Right renal cortex interstitium (tissue), 3 donors: ENCODE measurements around the gene JAKMIP1. TPM values are rescaled to one million over a fixed set of nuclear protein-coding genes. Genes with fewer than 3 reads are reported as not detected.

Experiments
- DNase-seq, 3 donors: peaks; one replicate each; pipeline ENCODE4 v3.0.0-alpha.2; 2013; ENCODE audit warnings: low read depth in 3 of 3, low spot score in 2 of 3
- polyA plus RNA-seq, 3 donors: library from polyadenylated mRNA; unstranded; fragments of 120-200 nt; gene quantifications; one replicate each; pipeline ENCODE4 v1.2.1, GENCODE V29; 2013; ENCODE audit not compliant: insufficient read length in 3 of 3

The JAKMIP1 gene
- polyA plus RNA-seq, 3 donors, result 0.10 to 0.12 (median 0.10) TPM

- DNase-seq, result no peak
Observed at GRCh38 chr4:5979981-5980380, 220.4 kb downstream of the JAKMIP1 start.

- no peak for DNase-seq
Observed at GRCh38 chr4:5976921-5977320, 223.4 kb downstream of the JAKMIP1 start.

DNA sequence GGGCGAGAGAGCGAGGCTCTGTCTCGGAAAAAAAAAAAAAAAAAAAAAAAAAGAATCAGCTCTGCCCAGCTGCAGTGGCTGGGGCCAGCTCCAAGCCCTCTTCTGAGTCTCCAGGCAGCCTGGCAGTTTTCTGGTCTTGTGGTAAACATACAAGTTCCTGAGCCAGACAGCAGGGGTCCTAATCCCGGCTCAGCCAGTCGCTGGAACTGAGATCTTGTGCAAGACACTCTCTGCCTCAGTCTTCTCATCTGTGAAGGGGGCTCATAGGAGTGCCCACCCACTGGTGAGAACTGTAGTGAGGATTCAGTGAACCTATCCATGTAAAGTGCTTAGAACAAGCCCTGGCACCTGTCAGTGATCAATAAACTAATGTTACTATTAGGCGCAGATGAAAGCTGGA is 223.9 kb downstream of the JAKMIP1 start:
- DNase-seq, result no peak

Other genes starting within 250 kb of the JAKMIP1 start
- gene C4orf50, start 182.1 kb downstream of the JAKMIP1 start, polyA plus RNA-seq, result under 1 TPM in 2 of 3 donors, not detected in 1; 0.01 TPM
- gene WFS1, start 69.3 kb upstream of the JAKMIP1 start, polyA plus RNA-seq, result 10 to 100 TPM; 21.0 to 25.9 (median 24.6) TPM